ENCODE results near the gene SLIT3. TPM values are rescaled to one million over a fixed set of nuclear protein-coding genes. Genes with fewer than 3 reads are reported as not detected.

The SLIT3 gene
- total RNA-seq, 1 experiment from 2014 or later: 0.92 TPM

GRCh38 chr5:168822745-168823281, 478.1 kb downstream of the SLIT3 start:
- DNase-seq: no peak
- no peak overlapping the region for H3K4me3 Mint-ChIP-seq
- H2BK120ac ChIP-seq (ENCODE audit: low read depth, low read length, poor library complexity, severe bottlenecking): no peak overlapping the region

More at GRCh38 chr5:168822745-168823281, 478.1 kb downstream of the SLIT3 start:
- H3K9ac ChIP-seq (ENCODE audit: extremely low read depth, insufficient read length, low read length): no peak overlapping the region
- Mint-ChIP-seq H3K27ac (no peak overlapping the region), H3K27me3 (ENCODE audit: low read depth) (peaks cover 73% of the 10 kb centered on the region), H3K4me1 (peaks cover 25 to 27% of the 10 kb centered on the region in 2 experiments), H3K36me3 (ENCODE audit: insufficient read depth in 1 of 3, low read depth in 3 of 3) (no peaks in the 10 kb centered on the region), H3K9me3 (no peaks in the 10 kb centered on the region)
- H3K4ac ChIP-seq (ENCODE audit: low read depth, low read length): no peak overlapping the region
- WGBS (ENCODE audit: extremely low coverage, insufficient read length, low lambda C conversion rate): no CpG with 5 or more reads among the region's 10 CpGs
- H3K27me3 ChIP-seq (ENCODE audit: insufficient read depth, low read length): no peaks in the 10 kb centered on the region; the same call in 1 of the 2 replicates
- no peaks in the 10 kb centered on the region for H3K79me2 ChIP-seq (ENCODE audit: insufficient read depth, low read length)
- no peak for TF ChIP-seq CTCF (conservative IDR thresholded peaks at IDR 0.05)
- H4K91ac ChIP-seq (ENCODE audit: insufficient read length, low read depth, low read length): no peak overlapping the region
- H3K4me1 ChIP-seq (ENCODE audit: insufficient read depth, low read length): peaks cover 8% of the 10 kb centered on the region
- H3K23ac ChIP-seq (ENCODE audit: insufficient read length, low read depth, low read length): no peak overlapping the region
- no peaks in the 10 kb centered on the region for H3K79me1 ChIP-seq (ENCODE audit: insufficient read depth, low read depth, low read length, poor library complexity, severe bottlenecking)
- H2BK15ac ChIP-seq (ENCODE audit: low read depth, low read length): no peak overlapping the region
- H3T11ph ChIP-seq (ENCODE audit: low read length): no peak overlapping the region
- no peak overlapping the region for H2BK12ac ChIP-seq (ENCODE audit: insufficient read length, low read depth, low read length)
- H4K8ac ChIP-seq (replicated peaks; ENCODE audit: insufficient read length, low read depth, low read length): no peak overlapping the region
- H4K5ac ChIP-seq (ENCODE audit: insufficient read length, low read depth, low read length): no peak overlapping the region
- no peaks in the 10 kb centered on the region for H3K9me3 ChIP-seq (ENCODE audit: control insufficient read depth, low read depth, low read length)
- H2BK20ac ChIP-seq (ENCODE audit: low read depth, low read length, poor library complexity, severe bottlenecking): no peak overlapping the region
- H3K18ac ChIP-seq (ENCODE audit: insufficient read length, low read depth, low read length): no peak overlapping the region
- no peak overlapping the region for H2AFZ ChIP-seq (ENCODE audit: low read length)
- H3K56ac ChIP-seq (ENCODE audit: insufficient read length, low read depth, low read length): no peak overlapping the region
- H4K20me1 ChIP-seq (ENCODE audit: control insufficient read depth, insufficient read depth, insufficient read length): no peaks in the 10 kb centered on the region
- no peak overlapping the region for H2BK5ac ChIP-seq (ENCODE audit: insufficient read length, low read length)
- no peak overlapping the region for H3K4me2 ChIP-seq (ENCODE audit: insufficient read depth, insufficient read length, low read length)
- no peaks in the 10 kb centered on the region for H3K23me2 ChIP-seq (ENCODE audit: insufficient read length, low read depth, low read length, poor library complexity, severe bottlenecking)
- H3K14ac ChIP-seq (ENCODE audit: insufficient read depth, low read length): no peak overlapping the region
- H2AK5ac ChIP-seq (ENCODE audit: insufficient read length, low read length): no peak overlapping the region
- no peak overlapping the region for H3K27ac ChIP-seq (ENCODE audit: insufficient read length, low read depth, low read length)
